Measurements from ENCODE around the gene SREBF2.
A peak's percentile ranks its signal among the peaks of the same experiment; 100 is the strongest.

SREBF2 gene

GRCh38 chr22:41801886-41802285 is 31.0 kb upstream of the SREBF2 start:
- no peak overlapping the region for H2AK5ac ChIP-seq (ENCODE audit: low read length, severe bottlenecking)
- H3K23ac ChIP-seq (ENCODE audit: low read length in 2 of 2) = no peak overlapping the region
- H3K79me1 ChIP-seq (replicated peaks; ENCODE audit: low read length, poor library complexity, severe bottlenecking) = peaks cover 13% of the 10 kb centered on the region
- H4K91ac ChIP-seq (ENCODE audit: low read length) = no peak overlapping the region
- H3K4me3 ChIP-seq (ENCODE audit: insufficient read depth in 1 of 2, low read depth in 1 of 2, low read length in 2 of 2) = peak overlapping the region in 1 of 2 experiments; percentile 96
- peaks cover 7% of the 10 kb centered on the region for H3K4me1 ChIP-seq (ENCODE audit: control insufficient read depth, insufficient read depth, low read depth, low read length)
- H4K8ac ChIP-seq (ENCODE audit: low read length) = no peak overlapping the region
- no peaks in the 10 kb centered on the region for H3K9me3 ChIP-seq (ENCODE audit: control insufficient read depth, low read length)
- no peak overlapping the region for H3K9ac ChIP-seq (ENCODE audit: low read length)
- no peak overlapping the region for H2BK15ac ChIP-seq (ENCODE audit: low read depth, poor library complexity, severe bottlenecking)
- no peak overlapping the region for H2BK5ac ChIP-seq (ENCODE audit: low read depth, low read length, poor library complexity, severe bottlenecking)
- no peak overlapping the region for H2BK12ac ChIP-seq (ENCODE audit: low read length in 2 of 2)
- no peak overlapping the region for H3K4ac ChIP-seq (ENCODE audit: low read depth in 1 of 2, low read length in 2 of 2)
- DNase-seq = peak; percentile 18
- H3K18ac ChIP-seq (ENCODE audit: low read depth in 1 of 2, low read length in 2 of 2) = no peak overlapping the region
- H3K14ac ChIP-seq (ENCODE audit: low read length in 2 of 2) = no peak overlapping the region
- no peaks in the 10 kb centered on the region for H3K36me3 ChIP-seq (ENCODE audit: control insufficient read depth in 1 of 2, insufficient read depth in 2 of 2, low read depth in 1 of 2, low read length in 2 of 2)
- H2BK120ac ChIP-seq (ENCODE audit: low read depth, low read length) = no peak overlapping the region
- H3K27me3 ChIP-seq (ENCODE audit: control insufficient read depth in 1 of 2, insufficient read depth in 1 of 2, low read length in 2 of 2) = no peaks in the 10 kb centered on the region
- H3K27ac ChIP-seq (ENCODE audit: low read length, poor library complexity, severe bottlenecking) = no peak overlapping the region
- WGBS = 100% methylated on average over 1 of the region's 2 CpGs
- H2AFZ ChIP-seq (ENCODE audit: low read depth, low read length) = no peak overlapping the region
- H3K4me2 ChIP-seq (ENCODE audit: low read length, poor library complexity, severe bottlenecking) = no peak overlapping the region

GRCh38 chr22:41805639-41806038 is 27.3 kb upstream of the SREBF2 start:
- H4K8ac ChIP-seq (ENCODE audit: low read length) = no peak overlapping the region
- peaks cover 2% of the 10 kb centered on the region for H3K4me1 ChIP-seq (ENCODE audit: control insufficient read depth, insufficient read depth, low read depth, low read length)
- no peak overlapping the region for H2AK5ac ChIP-seq (ENCODE audit: low read length, severe bottlenecking)
- no peak overlapping the region for H2BK5ac ChIP-seq (ENCODE audit: low read depth, low read length, poor library complexity, severe bottlenecking)
- no peak overlapping the region for H3K4ac ChIP-seq (ENCODE audit: low read depth in 1 of 2, low read length in 2 of 2)
- H3K27me3 ChIP-seq (ENCODE audit: control insufficient read depth in 1 of 2, insufficient read depth in 1 of 2, low read length in 2 of 2) = no peaks in the 10 kb centered on the region
- no peak overlapping the region for H3K4me2 ChIP-seq (ENCODE audit: low read length, poor library complexity, severe bottlenecking)
- no peak overlapping the region for H3K14ac ChIP-seq (ENCODE audit: low read length in 2 of 2)
- no peak overlapping the region for H2AFZ ChIP-seq (ENCODE audit: low read depth, low read length)
- peaks cover 9 to 15% of the 10 kb centered on the region in 2 experiments for H3K36me3 ChIP-seq (ENCODE audit: control insufficient read depth in 1 of 2, insufficient read depth in 2 of 2, low read depth in 1 of 2, low read length in 2 of 2)
- DNase-seq = no peak
- no peaks in the 10 kb centered on the region for H3K9me3 ChIP-seq (ENCODE audit: control insufficient read depth, low read length)
- no peak overlapping the region for H4K91ac ChIP-seq (ENCODE audit: low read length)
- H3K4me3 ChIP-seq (ENCODE audit: insufficient read depth in 1 of 2, low read depth in 1 of 2, low read length in 2 of 2) = no peak overlapping the region
- H3K18ac ChIP-seq (ENCODE audit: low read depth in 1 of 2, low read length in 2 of 2) = no peak overlapping the region
- no peak overlapping the region for H3K23ac ChIP-seq (ENCODE audit: low read length in 2 of 2)
- H2BK120ac ChIP-seq (ENCODE audit: low read depth, low read length) = no peak overlapping the region
- H3K9ac ChIP-seq (ENCODE audit: low read length) = no peak overlapping the region
- no peak overlapping the region for H3K27ac ChIP-seq (ENCODE audit: low read length, poor library complexity, severe bottlenecking)
- H2BK15ac ChIP-seq (ENCODE audit: low read depth, poor library complexity, severe bottlenecking) = no peak overlapping the region
- H2BK12ac ChIP-seq (ENCODE audit: low read length in 2 of 2) = no peak overlapping the region
- H3K79me1 ChIP-seq (replicated peaks; ENCODE audit: low read length, poor library complexity, severe bottlenecking) = peaks cover 39% of the 10 kb centered on the region

DNA sequence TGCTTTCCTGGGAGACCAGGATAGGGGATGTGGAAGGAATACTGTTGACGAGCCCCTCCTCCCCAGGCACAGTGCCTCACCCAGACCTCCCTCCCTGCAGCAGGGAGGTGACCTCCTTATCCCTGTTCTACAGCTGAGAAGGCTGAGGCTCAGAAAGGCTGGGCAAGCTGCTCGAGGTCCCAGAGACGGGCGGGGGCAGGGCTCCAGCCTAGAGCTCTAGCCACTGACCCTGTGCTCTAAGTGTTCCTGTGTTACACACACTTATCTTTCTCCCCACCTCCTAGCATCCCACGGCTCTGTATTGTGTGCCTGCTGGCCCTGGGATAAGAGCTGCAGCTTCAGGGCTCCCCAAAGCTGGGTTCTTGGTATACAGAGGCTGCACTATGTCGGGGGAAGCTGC is 24.5 kb upstream of the SREBF2 start:
- 87% methylated on average over 6 of the region's 6 CpGs for WGBS

DNA sequence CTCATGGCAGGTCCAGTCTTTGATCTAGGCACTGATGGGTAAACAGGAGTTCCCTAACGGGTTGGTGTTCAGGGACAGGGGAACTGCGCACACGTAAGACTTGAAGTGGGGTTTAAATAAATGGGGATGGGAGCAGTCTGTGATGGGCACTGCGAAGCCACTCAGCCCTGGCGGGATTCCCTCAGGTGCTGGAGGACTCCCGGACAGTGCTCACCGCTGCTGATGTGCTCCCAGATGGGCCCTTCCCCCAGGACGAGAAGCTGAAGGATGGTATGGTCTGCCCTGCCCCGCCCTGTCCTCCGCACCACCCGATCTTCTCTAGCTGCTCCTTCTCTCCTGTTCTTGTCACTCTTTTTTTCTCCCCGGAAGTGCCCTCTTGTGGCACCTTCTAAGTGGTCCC is 22.9 kb upstream of the SREBF2 start:
- H3K27ac ChIP-seq (ENCODE audit: low read length, poor library complexity, severe bottlenecking) = no peak overlapping the region
- H3K79me1 ChIP-seq (replicated peaks; ENCODE audit: low read length, poor library complexity, severe bottlenecking) = peaks cover 48% of the 10 kb centered on the region
- no peaks in the 10 kb centered on the region for H3K4me1 ChIP-seq (ENCODE audit: control insufficient read depth, insufficient read depth, low read depth, low read length)
- H2AK5ac ChIP-seq (ENCODE audit: low read length, severe bottlenecking) = no peak overlapping the region
- no peaks in the 10 kb centered on the region for H3K27me3 ChIP-seq (ENCODE audit: control insufficient read depth in 1 of 2, insufficient read depth in 1 of 2, low read length in 2 of 2)
- no peak overlapping the region for H4K91ac ChIP-seq (ENCODE audit: low read length)
- H3K36me3 ChIP-seq (ENCODE audit: control insufficient read depth in 1 of 2, insufficient read depth in 2 of 2, low read depth in 1 of 2, low read length in 2 of 2) = peaks cover 15 to 37% of the 10 kb centered on the region in 2 experiments
- H3K18ac ChIP-seq (ENCODE audit: low read depth in 1 of 2, low read length in 2 of 2) = no peak overlapping the region
- DNase-seq = no peak
- H2AFZ ChIP-seq (ENCODE audit: low read depth, low read length) = no peak overlapping the region
- no peak overlapping the region for H3K23ac ChIP-seq (ENCODE audit: low read length in 2 of 2)
- H3K14ac ChIP-seq (ENCODE audit: low read length in 2 of 2) = no peak overlapping the region
- no peak overlapping the region for H2BK12ac ChIP-seq (ENCODE audit: low read length in 2 of 2)
- H4K8ac ChIP-seq (ENCODE audit: low read length) = no peak overlapping the region
- H3K4me2 ChIP-seq (ENCODE audit: low read length, poor library complexity, severe bottlenecking) = no peak overlapping the region
- H3K4ac ChIP-seq (ENCODE audit: low read depth in 1 of 2, low read length in 2 of 2) = no peak overlapping the region
- WGBS = 90% methylated on average over 12 of the region's 12 CpGs
- H3K4me3 ChIP-seq (ENCODE audit: insufficient read depth in 1 of 2, low read depth in 1 of 2, low read length in 2 of 2) = no peak overlapping the region
- H2BK5ac ChIP-seq (ENCODE audit: low read depth, low read length, poor library complexity, severe bottlenecking) = no peak overlapping the region
- H3K9me3 ChIP-seq (ENCODE audit: control insufficient read depth, low read length) = no peaks in the 10 kb centered on the region
- no peak overlapping the region for H3K9ac ChIP-seq (ENCODE audit: low read length)
- H2BK15ac ChIP-seq (ENCODE audit: low read depth, poor library complexity, severe bottlenecking) = no peak overlapping the region
- H2BK120ac ChIP-seq (ENCODE audit: low read depth, low read length) = no peak overlapping the region

More for the DNA sequence above, 24.5 kb upstream of the SREBF2 start:
- H3K27me3 ChIP-seq (ENCODE audit: control insufficient read depth in 1 of 2, insufficient read depth in 1 of 2, low read length in 2 of 2) = no peaks in the 10 kb centered on the region
- no peak overlapping the region for H4K8ac ChIP-seq (ENCODE audit: low read length)
- no peak overlapping the region for H3K4me2 ChIP-seq (ENCODE audit: low read length, poor library complexity, severe bottlenecking)
- no peak overlapping the region for H2BK5ac ChIP-seq (ENCODE audit: low read depth, low read length, poor library complexity, severe bottlenecking)
- no peak overlapping the region for H3K4ac ChIP-seq (ENCODE audit: low read depth in 1 of 2, low read length in 2 of 2)
- no peak overlapping the region for H2BK15ac ChIP-seq (ENCODE audit: low read depth, poor library complexity, severe bottlenecking)
- peaks cover 15 to 26% of the 10 kb centered on the region in 2 experiments for H3K36me3 ChIP-seq (ENCODE audit: control insufficient read depth in 1 of 2, insufficient read depth in 2 of 2, low read depth in 1 of 2, low read length in 2 of 2)
- no peak overlapping the region for H2AFZ ChIP-seq (ENCODE audit: low read depth, low read length)
- no peak overlapping the region for H3K23ac ChIP-seq (ENCODE audit: low read length in 2 of 2)
- no peak overlapping the region for H2BK120ac ChIP-seq (ENCODE audit: low read depth, low read length)
- no peak overlapping the region for H3K4me3 ChIP-seq (ENCODE audit: insufficient read depth in 1 of 2, low read depth in 1 of 2, low read length in 2 of 2)
- H2AK5ac ChIP-seq (ENCODE audit: low read length, severe bottlenecking) = no peak overlapping the region
- no peak overlapping the region for H3K9ac ChIP-seq (ENCODE audit: low read length)
- peaks cover 46% of the 10 kb centered on the region for H3K79me1 ChIP-seq (replicated peaks; ENCODE audit: low read length, poor library complexity, severe bottlenecking)
- no peak overlapping the region for H4K91ac ChIP-seq (ENCODE audit: low read length)
- no peak overlapping the region for H3K14ac ChIP-seq (ENCODE audit: low read length in 2 of 2)
- no peak for DNase-seq
- no peak overlapping the region for H3K18ac ChIP-seq (ENCODE audit: low read depth in 1 of 2, low read length in 2 of 2)
- no peak overlapping the region for H2BK12ac ChIP-seq (ENCODE audit: low read length in 2 of 2)
- H3K9me3 ChIP-seq (ENCODE audit: control insufficient read depth, low read length) = no peaks in the 10 kb centered on the region
- no peak overlapping the region for H3K27ac ChIP-seq (ENCODE audit: low read length, poor library complexity, severe bottlenecking)
- no peaks in the 10 kb centered on the region for H3K4me1 ChIP-seq (ENCODE audit: control insufficient read depth, insufficient read depth, low read depth, low read length)

All from mesenchymal stem cell (in vitro differentiated cells and primary cell).